Activated T-cell treated with anti-CD3 and anti-CD28 coated beads for 24 hours (primary cell): Measurements from ENCODE around the gene IER5L.
"Not testable (repeated sequence)": the region's sequence is repeated elsewhere in the genome, so short reads cannot be mapped to it uniquely, and the experiment has no call there.

Experiments
- DNase-seq: peaks from one replicate; pipeline ENCODE4 v3.0.0-alpha.2; 2020; ENCODE audit warnings: low read depth

IER5L gene

GRCh38 chr9:129178568-129179382, 714 bp upstream of the IER5L start:
- DNase-seq = no peak

DNA sequence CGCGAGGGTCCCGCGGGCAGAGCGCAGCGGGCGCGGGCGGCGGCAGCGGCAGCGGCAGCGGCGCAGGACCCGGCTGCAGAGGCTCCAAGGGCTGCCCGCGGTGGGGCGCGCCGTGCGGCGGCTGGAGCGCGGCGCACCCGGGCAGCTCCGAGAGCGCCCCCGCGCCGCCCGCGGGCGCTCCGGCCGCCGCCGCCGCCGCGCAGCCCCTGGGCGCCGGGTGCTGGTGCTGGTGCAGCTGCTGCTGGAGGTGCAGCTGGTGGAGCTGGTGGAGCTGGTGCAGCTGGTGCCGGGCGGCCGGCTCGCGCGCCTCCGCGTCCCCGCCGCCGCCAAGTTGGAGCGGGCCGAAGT, 644 bp downstream of the IER5L start:
- DNase-seq = no peak

- no peak for DNase-seq
Measured at GRCh38 chr9:129176701-129177442, 1.2 kb downstream of the IER5L start.

- no peak for DNase-seq
Measured at GRCh38 chr9:129175825-129176633, 2.0 kb downstream of the IER5L start.

GRCh38 chr9:129175515-129175824, 2.6 kb downstream of the IER5L start:
- no peak for DNase-seq

- DNase-seq = no peak
Measured at GRCh38 chr9:129174724-129175514, 3.1 kb downstream of the IER5L start.

GRCh38 chr9:129174102-129174723, 3.8 kb downstream of the IER5L start:
- DNase-seq = peak; percentile 74

- no peak for DNase-seq
Measured at GRCh38 chr9:129173296-129174101, 4.6 kb downstream of the IER5L start.

- no peak for DNase-seq
Measured at GRCh38 chr9:129172816-129173215, 5.2 kb downstream of the IER5L start.

DNA sequence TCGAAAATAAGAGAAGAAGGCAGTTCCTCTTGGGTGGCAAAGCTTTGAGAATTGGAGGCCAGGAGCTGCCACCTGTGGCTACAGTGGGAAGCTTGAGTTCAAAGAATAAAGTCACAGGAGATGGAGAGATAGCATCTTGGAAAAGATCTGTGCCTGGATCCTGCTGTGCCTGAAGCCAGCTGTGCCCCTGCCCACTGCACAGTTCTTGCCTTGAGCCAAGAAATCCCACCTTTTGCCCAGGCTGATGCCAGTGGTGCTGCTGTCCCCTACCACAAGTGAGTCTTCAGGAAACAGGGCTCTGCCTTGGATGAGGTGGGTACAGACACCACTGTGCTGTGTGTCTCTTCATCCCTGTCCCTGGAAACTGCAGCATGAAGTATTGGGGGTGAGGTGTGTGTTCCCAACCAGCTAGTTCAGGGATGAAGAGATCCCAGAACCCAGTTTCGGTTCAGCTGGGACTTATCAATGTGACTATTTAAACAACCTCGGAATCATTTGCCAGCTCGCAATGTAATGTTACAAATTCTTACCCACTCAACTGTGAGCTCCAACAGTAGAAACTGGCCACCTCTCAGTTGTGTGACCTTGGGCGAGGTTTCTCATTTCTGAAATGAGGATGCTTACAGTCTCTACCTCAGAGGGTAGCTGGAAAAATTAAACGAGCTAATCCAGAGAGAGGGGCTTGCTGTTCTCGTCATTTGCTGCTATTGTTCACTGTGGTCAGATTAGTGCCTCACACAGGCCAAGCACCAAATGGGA, 5.9 kb downstream of the IER5L start:
- no peak for DNase-seq

DNA sequence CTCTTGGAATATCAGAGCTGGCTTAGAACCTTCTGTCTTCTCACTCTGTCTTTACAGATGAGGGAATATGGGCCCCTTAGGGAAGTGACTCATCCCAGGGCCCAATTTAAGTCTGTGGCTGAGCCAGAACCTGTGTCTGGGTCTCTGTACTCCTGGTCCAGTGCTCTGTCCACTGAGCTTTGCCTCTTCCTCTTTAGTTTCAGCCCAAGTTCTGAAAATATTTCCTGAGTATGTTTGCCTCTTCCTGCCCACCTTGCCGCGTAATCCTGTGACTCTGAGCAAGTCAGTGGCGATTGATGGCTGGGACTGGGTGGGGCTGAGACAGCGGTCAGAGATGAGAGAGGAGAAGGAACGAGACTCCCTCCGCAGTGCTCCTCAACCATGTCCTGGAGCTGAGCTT, 7.8 kb downstream of the IER5L start:
- no peak for DNase-seq

GRCh38 chr9:129166623-129167557, 11.2 kb downstream of the IER5L start:
- no peak for DNase-seq

DNA sequence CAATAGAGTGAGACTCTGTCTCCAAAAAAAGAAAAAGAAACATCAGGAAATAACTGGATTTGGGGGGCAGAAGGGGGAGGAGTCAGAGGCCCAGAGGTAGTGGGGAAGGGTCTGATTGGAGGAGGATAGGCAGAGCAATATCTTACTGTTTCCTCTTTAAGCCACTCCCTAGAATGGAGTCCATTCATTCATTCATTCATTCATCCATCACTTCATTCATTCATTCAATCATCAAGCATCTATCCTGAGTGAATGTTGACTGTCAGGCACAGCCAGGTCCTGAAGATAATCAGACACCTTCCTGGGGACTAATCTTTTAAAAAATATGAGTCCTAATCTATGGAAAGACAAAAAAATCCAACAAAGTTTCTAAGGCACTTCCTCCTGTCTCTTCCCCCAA, 12.9 kb downstream of the IER5L start:
- no peak for DNase-seq

GRCh38 chr9:129164246-129164930, 13.7 kb downstream of the IER5L start:
- DNase-seq = no peak

GRCh38 chr9:129163753-129164152, 14.3 kb downstream of the IER5L start:
- no peak for DNase-seq

- not testable (repeated sequence) for DNase-seq
Measured at GRCh38 chr9:129163198-129163670, 14.8 kb downstream of the IER5L start.

DNA sequence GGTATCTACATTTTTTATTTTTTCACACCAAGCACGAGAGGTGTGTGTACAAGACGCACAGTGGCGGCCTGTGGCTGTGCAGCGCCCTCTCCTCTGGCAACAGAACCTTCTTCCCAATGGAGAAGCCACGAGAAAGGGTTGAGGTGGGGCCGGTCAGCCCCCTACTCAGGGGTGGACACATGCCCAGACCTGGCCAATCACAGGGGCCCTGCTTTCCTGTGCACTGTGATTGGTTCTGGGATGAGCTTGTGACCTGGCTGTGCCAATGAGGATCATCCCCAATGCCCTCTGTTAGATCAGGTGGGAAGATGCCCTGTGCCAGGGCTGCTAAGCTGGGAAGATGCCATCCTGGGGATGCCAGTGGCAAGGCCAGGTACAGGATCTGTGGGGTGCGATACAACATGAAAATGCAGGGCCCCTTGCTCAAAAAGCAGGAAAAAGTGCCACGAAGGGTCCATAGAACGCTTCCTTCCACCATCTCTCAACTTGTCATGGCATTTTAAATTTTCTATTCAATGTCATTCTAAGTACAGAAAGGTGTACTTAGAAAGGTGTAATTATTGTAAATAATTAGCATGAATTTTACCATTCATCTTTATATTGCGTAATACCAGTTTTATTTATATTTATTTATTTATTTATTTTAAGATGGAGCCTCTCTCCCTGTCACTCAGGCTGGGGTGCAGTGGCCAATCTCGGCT, 15.4 kb downstream of the IER5L start:
- no peak for DNase-seq

DNA sequence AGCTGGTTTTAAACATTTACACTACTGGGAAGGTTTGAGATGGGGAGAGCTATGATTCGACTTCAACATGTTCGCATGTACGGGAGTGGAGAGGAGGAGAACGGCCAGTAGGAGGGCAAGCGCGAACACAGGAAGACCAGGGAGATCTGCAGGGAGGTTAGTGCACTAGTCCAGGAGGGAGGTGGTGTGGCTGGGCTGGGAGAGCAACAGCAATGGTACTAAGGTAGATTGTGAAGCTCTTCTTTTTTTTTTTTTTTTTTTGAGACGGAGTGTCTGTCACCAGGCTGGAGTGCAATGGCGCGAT, 16.6 kb downstream of the IER5L start:
- DNase-seq = no peak
